Activated naive CD8-positive, alpha-beta T cell treated with anti-CD3 and anti-CD28 coated beads, Interleukin-2, amount 50 U/mL, for 16 hours (primary cell): Measurements from ENCODE around the gene PDLIM7.
"Not testable (repeated sequence)": the region's sequence is repeated elsewhere in the genome, so short reads cannot be mapped to it uniquely, and the experiment has no call there.

Experiments
- DNase-seq: peaks from one replicate; pipeline ENCODE4 v3.0.0-alpha.2; 2020; ENCODE audit warnings: low read depth, low spot score

PDLIM7 gene

GRCh38 chr5:177491983-177492746 lies 5.2 kb downstream of the PDLIM7 start:
- DNase-seq, result no peak

DNA sequence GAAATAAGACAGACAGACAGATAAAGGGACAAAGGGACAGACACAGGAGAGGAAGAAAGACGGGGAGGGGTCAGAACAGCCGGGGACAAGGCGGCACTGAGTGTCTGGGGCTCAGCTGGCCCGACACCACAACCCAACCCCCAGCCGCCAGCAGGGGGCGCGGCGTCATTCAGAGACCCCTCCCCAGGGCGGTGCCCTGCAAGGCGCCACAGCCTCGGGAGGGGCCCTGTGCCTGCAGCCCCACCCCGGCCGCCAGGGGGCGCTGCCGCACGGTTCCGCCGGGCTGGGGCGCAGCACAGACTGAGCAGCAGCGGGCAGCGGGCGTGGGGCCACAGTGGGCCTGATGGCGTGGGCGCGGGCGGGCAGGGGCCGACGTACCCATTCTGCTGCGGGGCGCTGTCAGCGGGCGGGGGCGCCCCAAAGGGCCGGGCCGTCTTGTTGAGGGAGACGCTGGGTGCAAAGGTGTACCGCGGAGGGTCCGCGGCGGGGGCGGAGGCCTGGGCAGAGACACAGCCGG lies 5.9 kb downstream of the PDLIM7 start:
- no peak for DNase-seq

GRCh38 chr5:177490992-177491391 lies 6.4 kb downstream of the PDLIM7 start:
- DNase-seq, result no peak

GRCh38 chr5:177490311-177490991 lies 7.0 kb downstream of the PDLIM7 start:
- DNase-seq, result no peak

DNA sequence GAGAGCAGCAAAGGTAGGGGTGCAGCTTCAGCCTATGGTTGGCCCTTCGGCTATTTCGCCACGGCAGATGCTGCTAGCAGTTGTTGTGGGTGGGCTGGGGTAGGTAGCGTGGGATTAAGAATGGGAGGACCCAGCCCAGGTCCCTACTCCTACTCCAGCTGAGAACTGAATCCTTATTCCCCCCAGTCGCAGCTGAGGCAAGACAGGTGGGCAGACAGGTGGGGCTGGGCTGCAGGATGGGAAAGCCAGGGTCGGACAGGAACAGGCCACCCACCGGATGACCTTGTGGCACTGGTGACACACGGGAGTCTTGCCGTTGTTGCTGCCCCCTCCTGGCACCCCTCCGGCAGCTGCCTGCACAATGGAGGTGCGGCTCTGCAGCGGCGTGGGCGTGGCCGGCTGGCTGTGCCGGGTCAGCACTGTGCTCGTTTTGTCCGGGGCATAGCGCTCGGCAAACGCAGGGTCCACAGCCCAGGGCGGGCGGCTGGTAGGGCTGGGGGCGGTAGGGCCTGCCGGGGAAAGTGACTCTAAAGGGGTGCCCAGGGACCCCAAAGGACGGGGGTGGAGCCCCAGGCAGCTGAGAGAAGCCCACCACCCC lies 8.2 kb downstream of the PDLIM7 start:
- no peak for DNase-seq

DNA sequence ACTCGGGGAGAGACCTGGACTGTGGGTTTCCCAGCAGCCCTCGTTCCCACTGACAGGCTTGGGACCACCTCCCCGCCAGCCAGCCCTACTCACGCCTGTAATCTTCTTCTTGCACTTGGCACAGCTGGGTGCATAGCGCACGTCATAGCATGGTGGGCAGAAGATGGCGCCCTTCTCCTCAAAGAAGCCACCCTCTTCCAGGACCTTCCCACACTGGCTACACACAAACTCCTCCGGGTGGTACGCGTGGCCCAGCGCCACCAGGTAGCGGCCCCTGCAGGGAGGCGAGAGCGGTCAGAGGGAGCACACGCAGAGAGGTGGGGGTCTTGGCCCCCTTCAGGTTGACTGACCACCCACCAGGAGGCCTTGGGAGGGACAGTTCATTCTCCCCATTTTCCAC lies 9.4 kb downstream of the PDLIM7 start:
- DNase-seq, result no peak

DNA sequence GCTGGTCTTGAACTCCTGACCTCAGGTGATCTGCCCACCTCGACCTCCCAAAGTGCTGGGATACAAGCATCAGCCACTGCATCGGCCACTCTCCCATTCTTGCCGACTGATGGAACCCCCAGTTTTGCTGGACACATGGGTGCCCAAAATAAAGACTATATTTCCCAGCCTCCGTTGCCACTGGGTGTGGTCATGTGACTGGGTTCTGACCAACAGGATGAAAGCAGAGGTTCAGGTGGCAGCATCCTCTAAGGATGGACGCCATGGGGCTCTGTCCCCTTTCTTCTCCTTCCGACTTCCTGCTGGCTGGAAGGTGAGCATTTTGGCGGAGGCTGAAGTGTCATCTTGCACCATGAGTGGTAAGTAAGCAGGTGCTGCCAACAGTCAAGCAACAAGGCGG lies 10.3 kb downstream of the PDLIM7 start:
- no peak for DNase-seq

DNA sequence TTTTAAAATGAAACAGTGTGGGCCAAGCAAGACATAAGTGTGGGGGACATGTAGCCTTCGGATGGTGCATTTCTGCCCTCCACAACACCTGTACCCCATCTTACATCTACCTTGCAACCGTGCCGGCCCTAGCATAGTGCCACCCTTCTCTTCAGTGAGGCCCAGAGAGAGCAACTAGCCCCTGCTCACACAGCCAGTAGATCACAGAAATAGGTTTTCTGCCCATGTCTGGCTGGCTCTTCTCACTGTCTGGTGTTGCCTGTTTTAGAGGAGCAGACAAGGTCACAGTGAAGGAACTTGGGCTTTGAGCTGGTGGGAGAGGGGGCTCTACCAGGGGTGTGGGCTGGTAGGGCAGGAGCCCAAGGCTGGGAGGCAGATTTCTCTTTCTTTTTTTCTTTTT lies 11.1 kb downstream of the PDLIM7 start:
- DNase-seq, result no peak

GRCh38 chr5:177485753-177486152 lies 11.7 kb downstream of the PDLIM7 start:
- not testable (repeated sequence) for DNase-seq

DNA sequence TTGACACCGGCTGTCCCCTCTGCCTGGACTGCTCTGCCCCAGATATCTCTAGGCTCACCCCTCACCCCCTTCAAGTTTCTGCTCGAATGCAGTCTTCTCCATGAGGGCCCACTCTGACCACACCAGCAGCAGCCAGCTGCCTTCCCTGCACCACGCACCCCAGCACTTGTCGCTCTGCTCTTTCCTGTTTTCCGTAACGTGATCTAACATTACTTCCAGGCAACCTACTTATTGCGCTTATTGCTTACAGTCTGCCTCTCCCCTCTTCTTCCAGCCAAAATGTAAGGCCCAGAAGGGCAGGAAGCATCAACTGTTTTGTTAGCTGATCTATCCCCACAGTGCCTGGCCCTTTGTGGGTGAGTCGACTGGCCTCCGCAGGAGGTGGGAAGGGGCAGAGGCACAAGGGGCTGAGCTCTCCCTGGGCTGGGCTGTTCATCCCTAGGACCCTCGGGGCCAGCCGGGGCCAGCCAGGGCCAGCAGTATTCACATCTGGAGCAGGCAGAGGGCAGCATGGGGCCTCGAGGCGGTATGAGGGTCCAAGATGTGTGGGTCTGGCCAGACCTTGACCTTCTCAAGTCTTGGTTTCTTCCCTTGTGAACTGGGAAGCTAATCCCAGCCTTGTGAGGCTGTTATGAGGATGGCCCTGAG lies 12.4 kb downstream of the PDLIM7 start:
- no peak for DNase-seq

GRCh38 chr5:177483994-177484901 lies 13.2 kb downstream of the PDLIM7 start:
- no peak for DNase-seq

GRCh38 chr5:177483042-177483441 lies 14.4 kb downstream of the PDLIM7 start:
- DNase-seq, result no peak

- no peak for DNase-seq
Measured at GRCh38 chr5:177482359-177482795, 15.0 kb downstream of the PDLIM7 start.

DNA sequence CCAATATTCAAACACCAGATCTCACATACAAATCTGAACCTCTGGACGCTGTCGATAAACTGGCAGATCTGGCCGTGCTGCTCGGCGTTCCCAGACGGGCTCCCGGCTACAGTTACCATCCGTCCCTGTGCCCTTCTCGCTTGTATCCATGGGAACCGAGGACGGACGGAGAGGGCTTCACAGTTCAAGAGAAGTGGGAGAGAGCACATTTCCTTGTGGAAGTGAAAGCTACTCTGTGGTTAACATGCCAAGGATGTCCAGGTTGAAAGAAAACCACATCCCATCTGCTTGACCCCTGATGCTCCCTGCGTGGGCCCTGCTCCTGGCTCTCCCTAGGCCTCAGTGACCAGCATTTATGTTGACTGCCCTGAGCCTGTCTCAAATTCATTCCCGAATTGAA lies 17.6 kb downstream of the PDLIM7 start:
- no peak for DNase-seq

DNA sequence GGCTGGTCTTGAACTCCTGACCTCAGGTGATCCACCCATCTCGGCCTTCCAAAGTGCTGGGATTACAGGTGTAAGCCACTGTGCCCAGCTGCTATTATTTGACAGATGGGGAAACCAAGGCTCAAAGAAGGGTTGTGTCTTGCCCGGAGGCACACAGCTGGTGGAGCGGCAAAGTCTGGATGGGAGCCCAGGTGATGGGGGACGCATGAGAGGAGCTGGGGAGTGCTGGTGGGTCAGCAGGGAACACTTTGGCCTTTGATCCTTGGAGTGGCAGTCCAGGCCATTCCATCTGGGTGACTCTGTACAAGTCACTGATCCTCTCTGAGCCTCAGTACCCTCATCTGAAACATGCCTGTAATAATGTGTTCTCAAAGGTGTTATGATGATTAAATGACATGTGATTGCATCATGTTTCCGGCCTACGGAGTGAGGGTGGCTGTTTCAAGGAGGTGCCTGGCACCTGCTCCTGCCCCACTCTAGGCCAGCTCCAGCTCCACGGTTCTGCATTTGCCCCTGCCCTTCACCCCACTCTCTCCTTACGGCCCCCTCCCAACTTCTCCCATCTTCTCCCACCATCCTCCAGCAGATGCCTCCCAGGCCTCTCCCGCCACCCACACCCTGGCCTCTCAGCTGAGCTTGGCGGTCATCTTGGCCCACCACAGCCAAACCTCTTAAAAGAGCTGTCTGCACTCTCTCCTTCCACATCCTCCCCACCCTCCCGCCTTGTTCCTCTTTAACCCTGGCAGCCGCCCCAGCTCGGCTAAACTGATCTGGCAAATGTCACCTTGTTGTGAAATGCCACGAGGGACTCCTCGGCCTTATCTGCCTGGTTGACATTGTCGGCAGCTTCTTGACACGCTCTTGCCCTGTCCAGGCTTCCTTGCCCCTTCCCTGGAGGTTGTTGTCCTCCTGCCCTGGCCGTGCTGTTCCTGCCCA lies 18.4 kb downstream of the PDLIM7 start:
- DNase-seq, result no peak

- DNase-seq, result no peak
Measured at GRCh38 chr5:177477701-177478477, 19.5 kb downstream of the PDLIM7 start.

GRCh38 chr5:177476531-177477233 lies 20.7 kb downstream of the PDLIM7 start:
- no peak for DNase-seq
